Suppressor macrophage treated with lipopolysaccharide for 4 hours (primary cell): ENCODE measurements around the gene SRSF8.
"Not testable (repeated sequence)": the region's sequence is repeated elsewhere in the genome, so short reads cannot be mapped to it uniquely, and the experiment has no call there.

Source experiments
- DNase-seq: peaks from one replicate; pipeline ENCODE4 v3.0.0-alpha.2; 2020

The SRSF8 gene

GRCh38 chr11:95100191-95100648 is 33.5 kb downstream of the SRSF8 start:
- no peak for DNase-seq

- no peak for DNase-seq
Observed at GRCh38 chr11:95100856-95101507, 34.3 kb downstream of the SRSF8 start.

- DNase-seq: no peak
Observed at GRCh38 chr11:95101935-95102334, 35.2 kb downstream of the SRSF8 start.

- DNase-seq: peak; percentile 18
Observed at GRCh38 chr11:95102733-95103132, 36.0 kb downstream of the SRSF8 start.

GRCh38 chr11:95103701-95104100 is 37.0 kb downstream of the SRSF8 start:
- DNase-seq: no peak

- no peak for DNase-seq
Observed at GRCh38 chr11:95104121-95104830, 37.6 kb downstream of the SRSF8 start.

- DNase-seq: no peak
Observed at GRCh38 chr11:95104856-95105255, 38.1 kb downstream of the SRSF8 start.

GRCh38 chr11:95108159-95108611 is 41.5 kb downstream of the SRSF8 start:
- DNase-seq: peak; percentile 43

- no peak for DNase-seq
Observed at GRCh38 chr11:95108671-95109551, 42.2 kb downstream of the SRSF8 start.

- not testable (repeated sequence) for DNase-seq
Observed at GRCh38 chr11:95111471-95111870, 44.8 kb downstream of the SRSF8 start.

GRCh38 chr11:95111923-95112540 is 45.3 kb downstream of the SRSF8 start:
- no peak for DNase-seq

GRCh38 chr11:95115597-95115996 is 48.9 kb downstream of the SRSF8 start:
- no peak for DNase-seq

- no peak for DNase-seq
Observed at GRCh38 chr11:95119361-95120060, 52.8 kb downstream of the SRSF8 start.
